Daoy (cell line): Measurements from ENCODE around the gene RGS7. TPM values are rescaled to one million over a fixed set of nuclear protein-coding genes. Genes with fewer than 3 reads are reported as not detected.
"Not testable (repeated sequence)": the region's sequence is repeated elsewhere in the genome, so short reads cannot be mapped to it uniquely, and the experiment has no call there.

Source experiments
- DNase-seq: peaks from one replicate; pipeline ENCODE4 v3.0.0-alpha.2; 2015; ENCODE audit warnings: low read depth
- total RNA-seq: library from RNA; depleted of rRNA; stranded (reverse); fragments of >200 nt; shearing (Covaris generic); gene quantifications from 2 replicates; pipeline ENCODE4 v1.2.3, GENCODE V29; 2014

Gene RGS7
- total RNA-seq, 1 experiment from 2014 or later, result 0.74 TPM

- no peak for DNase-seq
Measured at GRCh38 chr1:240917976-240918375, 439.0 kb downstream of the RGS7 start.

- no peak for DNase-seq
Measured at GRCh38 chr1:240914506-240914905, 442.5 kb downstream of the RGS7 start.

GRCh38 chr1:240912821-240913220 is 444.2 kb downstream of the RGS7 start:
- no peak for DNase-seq

GRCh38 chr1:240909701-240910457 is 447.1 kb downstream of the RGS7 start:
- DNase-seq, result no peak

- no peak for DNase-seq
Measured at GRCh38 chr1:240906477-240906876, 450.5 kb downstream of the RGS7 start.

- DNase-seq, result no peak
Measured at GRCh38 chr1:240905225-240905765, 451.7 kb downstream of the RGS7 start.

- DNase-seq, result not testable (repeated sequence)
Measured at GRCh38 chr1:240895424-240895823, 461.6 kb downstream of the RGS7 start.

DNA sequence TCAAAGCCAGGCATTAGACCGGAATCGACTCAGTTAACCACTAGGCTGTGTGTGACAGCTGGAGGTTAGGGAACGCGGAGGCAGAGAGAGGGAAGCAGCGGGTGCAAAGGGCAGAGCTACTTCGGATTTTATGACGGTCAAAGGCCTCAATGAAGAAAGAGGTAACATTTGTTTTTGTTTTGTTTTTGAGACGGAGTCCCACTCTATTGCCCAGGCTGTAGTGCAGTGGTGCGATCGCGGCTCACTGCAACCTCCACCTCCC is 468.3 kb downstream of the RGS7 start:
- DNase-seq, result peak; percentile 11

DNA sequence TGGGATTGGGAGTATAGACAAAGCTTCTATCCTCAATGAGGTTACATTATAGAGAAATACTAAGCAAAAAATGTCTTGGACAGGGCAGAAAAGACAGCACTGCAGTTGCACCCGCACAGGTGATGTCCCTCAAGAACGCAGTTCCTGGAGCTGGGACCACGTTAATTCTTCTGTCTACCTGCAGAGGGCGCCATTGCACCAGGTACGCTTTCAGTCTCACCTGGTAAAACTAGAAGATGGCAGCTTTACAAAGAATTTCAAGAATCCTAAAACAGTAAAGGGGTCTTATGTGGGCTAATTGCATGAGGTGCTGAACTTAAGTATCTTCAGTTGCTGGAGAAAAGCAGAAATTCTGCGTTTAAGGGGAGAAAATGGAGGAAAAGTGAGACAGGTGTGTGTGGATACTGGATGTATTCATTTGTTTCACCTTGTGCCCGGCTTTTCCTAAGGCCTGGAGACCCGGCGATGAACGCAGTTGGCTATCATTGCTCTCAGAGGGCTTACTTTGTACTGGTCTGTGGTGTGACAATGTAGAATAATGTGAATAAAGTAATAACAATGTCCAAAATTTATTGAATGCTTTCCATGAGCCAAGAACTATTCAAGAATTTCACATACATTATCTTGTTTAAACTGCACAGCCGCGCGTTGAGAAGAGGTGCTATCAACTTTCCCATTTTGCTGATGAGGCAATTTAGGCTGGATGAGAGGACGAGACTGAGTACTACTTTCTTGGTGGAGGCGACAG is 468.8 kb downstream of the RGS7 start:
- DNase-seq, result peak; percentile 61

DNA sequence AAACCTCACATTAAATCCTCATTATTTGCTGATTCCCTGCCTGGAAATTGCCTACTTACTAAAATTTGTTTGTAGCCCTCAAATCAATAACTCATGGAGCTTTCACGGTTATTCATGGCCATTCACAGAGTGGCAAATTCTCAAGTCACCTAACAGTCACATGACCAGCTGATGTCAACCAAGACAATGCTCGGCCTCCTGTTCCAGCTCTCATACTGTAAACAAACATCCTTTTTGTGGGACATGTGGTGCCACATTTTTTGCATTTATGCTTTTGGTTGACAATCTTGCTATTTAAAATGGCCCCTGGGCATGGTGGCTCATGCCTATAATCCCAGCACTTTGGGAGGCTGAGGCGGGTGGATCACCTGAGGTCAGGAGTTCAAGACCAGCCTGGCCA is 473.5 kb downstream of the RGS7 start:
- no peak for DNase-seq

- DNase-seq, result not testable (repeated sequence)
Measured at GRCh38 chr1:240882656-240883308, 474.2 kb downstream of the RGS7 start.

DNA sequence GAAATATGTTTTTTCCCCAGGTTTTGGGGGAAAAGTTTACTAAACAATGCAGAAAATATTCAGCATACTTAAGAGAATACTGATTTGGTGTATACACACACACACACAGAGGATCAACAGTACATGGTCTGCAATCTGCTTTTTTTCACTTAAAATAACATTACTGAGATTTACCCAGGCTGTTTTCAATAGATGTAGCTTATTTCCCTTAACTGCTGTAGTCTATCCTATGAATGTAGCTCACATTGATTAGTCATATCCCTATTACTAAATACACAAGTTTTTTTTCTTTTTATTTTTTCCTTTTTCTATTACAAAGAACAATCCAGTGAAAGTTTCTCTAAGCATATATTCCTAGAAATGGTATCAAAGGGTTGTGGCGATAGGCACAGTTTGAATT is 478.4 kb downstream of the RGS7 start:
- DNase-seq, result no peak

- no peak for DNase-seq
Measured at GRCh38 chr1:240877605-240878004, 479.4 kb downstream of the RGS7 start.

DNA sequence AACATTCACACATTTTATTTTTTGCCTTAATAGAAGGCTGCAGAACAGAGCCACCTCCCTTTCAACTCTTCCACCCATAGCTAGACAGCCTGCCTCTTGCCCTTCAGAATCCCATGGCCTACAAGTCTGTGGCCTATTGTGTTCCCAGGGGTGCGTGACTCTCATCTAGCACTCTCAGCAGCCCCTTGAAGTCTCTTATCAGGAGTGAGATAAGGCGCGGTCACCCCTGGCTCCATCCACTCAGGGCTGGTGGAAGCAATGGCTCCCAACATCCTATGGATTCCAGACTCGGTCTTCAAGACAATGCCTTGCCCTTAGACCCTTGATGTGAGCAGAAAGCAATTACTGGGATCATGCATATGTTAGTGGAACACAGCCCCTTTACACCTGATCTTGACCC is 480.9 kb downstream of the RGS7 start:
- no peak for DNase-seq

GRCh38 chr1:240869071-240869470 is 487.9 kb downstream of the RGS7 start:
- DNase-seq, result no peak

- DNase-seq, result no peak
Measured at GRCh38 chr1:240866724-240867123, 490.3 kb downstream of the RGS7 start.

GRCh38 chr1:240860023-240860422 is 497.0 kb downstream of the RGS7 start:
- DNase-seq, result no peak

- DNase-seq, result peak; percentile 39
Measured at GRCh38 chr1:240854367-240854766, 502.6 kb downstream of the RGS7 start.

GRCh38 chr1:240847325-240847724 is 509.7 kb downstream of the RGS7 start:
- no peak for DNase-seq

GRCh38 chr1:240844486-240844885 is 512.5 kb downstream of the RGS7 start:
- DNase-seq, result no peak

GRCh38 chr1:240843798-240844197 is 513.2 kb downstream of the RGS7 start:
- DNase-seq, result no peak

- no peak for DNase-seq
Measured at GRCh38 chr1:240836271-240836670, 520.7 kb downstream of the RGS7 start.

GRCh38 chr1:240835291-240835690 is 521.7 kb downstream of the RGS7 start:
- DNase-seq, result no peak
